GM23248 (cell line): Measurements from ENCODE around the gene NCOA3. TPM values are rescaled to one million over a fixed set of nuclear protein-coding genes. Genes with fewer than 3 reads are reported as not detected.
"Not testable (repeated sequence)": the region's sequence is repeated elsewhere in the genome, so short reads cannot be mapped to it uniquely, and the experiment has no call there.

Experiments
- DNase-seq: peaks from one replicate; pipeline ENCODE4 v3.0.0-alpha.2; 2015
- H2AFZ ChIP-seq: fragments of 200-600 bp; sonication (generic); 2 replicates; pipeline ENCODE4 v1.6.1; 2016; ENCODE audit warnings: antibody characterized with exemption
- H3F3A ChIP-seq: fragments of 200-600 bp; sonication (generic); 2 replicates; pipeline ENCODE4 v1.6.1; 2016; ENCODE audit warnings: mild to moderate bottlenecking, antibody characterized with exemption, mixed run types; ENCODE audit not compliant: insufficient read depth
- H3K27ac ChIP-seq: fragments of 200-600 bp; sonication (generic); 2 replicates; pipeline ENCODE4 v1.5.1; 2016; ENCODE audit warnings: mild to moderate bottlenecking
- H3K27me3 ChIP-seq: fragments of 200-600 bp; sonication (generic); replicated peaks from 2 replicates; pipeline ENCODE4 v1.6.1; 2016; ENCODE audit warnings: mild to moderate bottlenecking; ENCODE audit not compliant: insufficient read depth
- H3K36me3 ChIP-seq: fragments of 200-600 bp; sonication (generic); 2 replicates; pipeline ENCODE4 v1.6.1; 2016; ENCODE audit warnings: low read depth, mild to moderate bottlenecking
- H3K4me1 ChIP-seq: fragments of 200-600 bp; sonication (generic); 2 replicates; pipeline ENCODE4 v1.6.1; 2016; ENCODE audit warnings: mild to moderate bottlenecking; ENCODE audit not compliant: insufficient read depth
- H3K4me2 ChIP-seq: fragments of 200-600 bp; sonication (generic); one replicate; pipeline ENCODE4 v1.6.1; 2016; ENCODE audit warnings: mild to moderate bottlenecking; ENCODE audit not compliant: unreplicated experiment
- H3K4me3 ChIP-seq: fragments of 200-600 bp; sonication (generic); 2 replicates; pipeline ENCODE4 v1.5.1; 2016; ENCODE audit warnings: mild to moderate bottlenecking
- H3K79me2 ChIP-seq: fragments of 200-600 bp; sonication (generic); 2 replicates; pipeline ENCODE4 v1.6.1; 2016; ENCODE audit warnings: mild to moderate bottlenecking; ENCODE audit not compliant: insufficient read depth
- H3K9ac ChIP-seq: fragments of 200-600 bp; sonication (generic); 2 replicates; pipeline ENCODE4 v1.6.1; 2016; ENCODE audit warnings: mild to moderate bottlenecking
- H3K9me2 ChIP-seq: fragments of 200-600 bp; sonication (generic); 2 replicates; pipeline ENCODE4 v1.6.1; 2016; ENCODE audit warnings: mixed run types, mild to moderate bottlenecking, moderate library complexity; ENCODE audit not compliant: insufficient read depth
- H3K9me3 ChIP-seq: fragments of 200-600 bp; sonication (generic); one replicate; pipeline ENCODE4 v1.6.1; 2017; ENCODE audit warnings: low read depth
- H4K20me1 ChIP-seq: fragments of 200-600 bp; sonication (generic); 2 replicates; pipeline ENCODE4 v1.6.0; 2016; ENCODE audit not compliant: insufficient read depth
- EZH2 ChIP-seq: fragments of 200-600 bp; sonication (generic); IDR thresholded peaks from 2 replicates; pipeline ENCODE4 v1.6.1; 2018; ENCODE audit warnings: antibody characterized with exemption, mild to moderate bottlenecking; ENCODE audit not compliant: insufficient read depth, poor library complexity, severe bottlenecking
- EZH2phosphoT487 ChIP-seq: fragments of 200-600 bp; sonication (generic); IDR thresholded peaks from 2 replicates; pipeline ENCODE4 v1.6.1; 2018; ENCODE audit warnings: antibody characterized with exemption, moderate library complexity, mild to moderate bottlenecking, low read depth; ENCODE audit not compliant: insufficient read depth
- WGBS, 2 experiments: methylation state at CpG; one replicate each; pipeline ENCODE4 v1.1.6; 2015 to 2017; ENCODE audit warnings: low lambda C conversion rate in 2 of 2, low coverage in 1 of 2; ENCODE audit errors: missing lambda C conversion rate in 2 of 2; 5-methylcytosine and 5-hydroxymethylcytosine counted together
- in situ Hi-C: fragments of 300-500 bp; cut with MboI; formaldehyde crosslinking; loops from 2 replicates; pipeline ENCODE4 v1.15.0; 2020
- polyA plus RNA-seq: library from polyadenylated mRNA; unstranded; fragments of >200 nt; fragmentation: Nextera tagmentation; extraction: Ambion mirVana; gene quantifications from 2 replicates; pipeline ENCODE4 v1.2.1, GENCODE V29; 2016
- total RNA-seq: library from RNA; depleted of rRNA; stranded (reverse); fragments of >200 nt; shearing (Covaris generic); gene quantifications from 2 replicates; pipeline ENCODE4 v1.2.3, GENCODE V29; 2014

NCOA3 gene
- total and polyA plus RNA-seq, 2 experiments from 2014 or later: 19.5 to 36.6 TPM

- TF ChIP-seq EZH2 (no peak), EZH2phosphoT487 (no peak)
- H3K79me2 ChIP-seq: peaks cover 94% of the 10 kb centered on the region
- no peaks in the 10 kb centered on the region for H3K9me2 ChIP-seq
- no peaks in the 10 kb centered on the region for H3K4me1 ChIP-seq
- no peak overlapping the region for H3K27ac ChIP-seq
- DNase-seq: no peak
- H3F3A ChIP-seq: no peaks in the 10 kb centered on the region; the same call in 1 of the 2 replicates
- 90 to 92% methylated on average over 8 of the region's 8 CpGs for WGBS, 2 experiments
- H3K36me3 ChIP-seq: 0 out of 2 replicates have a peak, but pooled peaks cover 6% of the 10 kb centered on the region
- no peak overlapping the region for H3K4me2 ChIP-seq
- 0 out of 2 replicates have a peak, but pooled peaks cover 5% of the 10 kb centered on the region for H4K20me1 ChIP-seq
- no peak overlapping the region for H2AFZ ChIP-seq
- in situ Hi-C loops: no loop called here
- no peaks in the 10 kb centered on the region for H3K27me3 ChIP-seq
- no peaks in the 10 kb centered on the region for H3K9me3 ChIP-seq
- H3K9ac ChIP-seq: no peak overlapping the region
- H3K4me3 ChIP-seq: no peak overlapping the region
These were observed 86.5 kb downstream of the NCOA3 start for GRCh38 chr20:47588158-47588557.

GRCh38 chr20:47591231-47591630, 89.5 kb downstream of the NCOA3 start:
- no peak for DNase-seq
- peaks cover 91% of the 10 kb centered on the region for H3K79me2 ChIP-seq
- no peaks in the 10 kb centered on the region for H3K9me3 ChIP-seq
- 0 out of 2 replicates have a peak, but pooled peaks cover 5% of the 10 kb centered on the region for H4K20me1 ChIP-seq
- no peak overlapping the region for H3K4me2 ChIP-seq
- no peak for TF ChIP-seq EZH2
- no peak for TF ChIP-seq EZH2phosphoT487
- H3K27ac ChIP-seq: no peak overlapping the region
- no peaks in the 10 kb centered on the region for H3K9me2 ChIP-seq
- 100% methylated on average over 1 of the region's 1 CpG for WGBS, 2 experiments
- no peak overlapping the region for H3K9ac ChIP-seq
- H3K4me3 ChIP-seq: no peak overlapping the region
- no peak overlapping the region for H2AFZ ChIP-seq
- 0 out of 2 replicates have a peak, but pooled peaks cover 3% of the 10 kb centered on the region for H3K36me3 ChIP-seq
- no peaks in the 10 kb centered on the region for H3K4me1 ChIP-seq
- in situ Hi-C loops: no loop called here
- no peaks in the 10 kb centered on the region; the same call in 1 of the 2 replicates for H3F3A ChIP-seq
- H3K27me3 ChIP-seq: no peaks in the 10 kb centered on the region

DNA sequence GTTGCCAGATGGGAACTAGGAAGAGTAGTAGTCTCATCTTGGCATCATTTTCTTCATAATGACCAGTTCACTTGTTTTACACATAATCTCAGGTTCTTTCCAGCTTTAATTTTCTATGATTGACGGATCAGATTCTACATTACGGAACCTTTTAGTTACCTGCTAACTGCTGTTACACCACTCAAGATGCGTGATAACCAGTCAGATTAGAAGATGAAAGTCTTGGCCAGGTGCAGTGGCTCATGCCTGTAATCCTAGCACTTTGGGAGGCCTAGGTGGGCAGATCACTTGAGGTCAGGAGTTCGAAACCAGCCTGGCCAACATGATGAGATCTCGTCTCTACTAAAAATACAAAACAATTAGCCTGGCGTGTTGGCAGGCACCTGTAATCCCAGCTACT, 92.5 kb downstream of the NCOA3 start:
- WGBS, 2 experiments: 93 to 96% methylated on average over 6 of the region's 6 CpGs
- H3K9me2 ChIP-seq: no peaks in the 10 kb centered on the region
- no peaks in the 10 kb centered on the region for H3K27me3 ChIP-seq
- H4K20me1 ChIP-seq: 0 out of 2 replicates have a peak, but pooled peaks cover 5% of the 10 kb centered on the region
- TF ChIP-seq EZH2 (no peak), EZH2phosphoT487 (no peak)
- in situ Hi-C loops: no loop called here
- H3K4me3 ChIP-seq: no peak overlapping the region
- H2AFZ ChIP-seq: no peak overlapping the region
- H3K79me2 ChIP-seq: peaks cover 93% of the 10 kb centered on the region
- no peaks in the 10 kb centered on the region for H3K9me3 ChIP-seq
- no peaks in the 10 kb centered on the region for H3F3A ChIP-seq
- no peaks in the 10 kb centered on the region for H3K36me3 ChIP-seq
- no peak overlapping the region for H3K27ac ChIP-seq
- no peaks in the 10 kb centered on the region for H3K4me1 ChIP-seq
- no peak overlapping the region for H3K4me2 ChIP-seq
- H3K9ac ChIP-seq: no peak overlapping the region
- DNase-seq: no peak

GRCh38 chr20:47595138-47595537, 93.5 kb downstream of the NCOA3 start:
- H3K27me3 ChIP-seq, H3K4me3 ChIP-seq, H3K9me2 ChIP-seq, H3K9me3 ChIP-seq, H3K4me1 ChIP-seq, in situ Hi-C loops, H3K4me2 ChIP-seq, H4K20me1 ChIP-seq, H3K27ac ChIP-seq, H2AFZ ChIP-seq, DNase-seq, H3F3A ChIP-seq, H3K9ac ChIP-seq, H3K36me3 ChIP-seq: not testable (repeated sequence)
- H3K79me2 ChIP-seq: peaks cover 94% of the 10 kb centered on the region
- 98 to 100% methylated on average over 10 of the region's 10 CpGs for WGBS, 2 experiments
